AG04449 (cell line): Measurements from ENCODE around the gene CRYBG2.

Source experiments
- CTCF ChIA-PET: fragments of 350-600 bp; formaldehyde crosslinking; extraction: SDS; loops from one replicate; lab custom pipeline; 2021; ENCODE audit warnings: antibody characterized with exemption; lab: Yijun Ruan, JAX
- POLR2A ChIA-PET: fragments of 400-600, 350-600 bp; formaldehyde crosslinking; extraction: SDS; loops from one replicate; lab custom pipeline; 2020; ENCODE audit warnings: antibody characterized with exemption, inconsistent platforms; lab: Yijun Ruan, JAX
- DNase-seq: peaks from one replicate; pipeline ENCODE4 v3.0.0-alpha.2; 2010; ENCODE audit warnings: low read depth, low spot score
- H3K4me3 ChIP-seq: 2 replicates; pipeline ENCODE4 v1.5.1; 2011; ENCODE audit warnings: low read depth, mild to moderate bottlenecking, control low read depth, low read length
- CTCF ChIP-seq: IDR thresholded peaks from one replicate; pipeline ENCODE4 v1.5.1; 2011; ENCODE audit warnings: mild to moderate bottlenecking, moderate library complexity, low read length, control low read depth, inconsistent platforms; ENCODE audit not compliant: insufficient read depth; ENCODE audit errors: missing control alignments

Gene CRYBG2

DNA sequence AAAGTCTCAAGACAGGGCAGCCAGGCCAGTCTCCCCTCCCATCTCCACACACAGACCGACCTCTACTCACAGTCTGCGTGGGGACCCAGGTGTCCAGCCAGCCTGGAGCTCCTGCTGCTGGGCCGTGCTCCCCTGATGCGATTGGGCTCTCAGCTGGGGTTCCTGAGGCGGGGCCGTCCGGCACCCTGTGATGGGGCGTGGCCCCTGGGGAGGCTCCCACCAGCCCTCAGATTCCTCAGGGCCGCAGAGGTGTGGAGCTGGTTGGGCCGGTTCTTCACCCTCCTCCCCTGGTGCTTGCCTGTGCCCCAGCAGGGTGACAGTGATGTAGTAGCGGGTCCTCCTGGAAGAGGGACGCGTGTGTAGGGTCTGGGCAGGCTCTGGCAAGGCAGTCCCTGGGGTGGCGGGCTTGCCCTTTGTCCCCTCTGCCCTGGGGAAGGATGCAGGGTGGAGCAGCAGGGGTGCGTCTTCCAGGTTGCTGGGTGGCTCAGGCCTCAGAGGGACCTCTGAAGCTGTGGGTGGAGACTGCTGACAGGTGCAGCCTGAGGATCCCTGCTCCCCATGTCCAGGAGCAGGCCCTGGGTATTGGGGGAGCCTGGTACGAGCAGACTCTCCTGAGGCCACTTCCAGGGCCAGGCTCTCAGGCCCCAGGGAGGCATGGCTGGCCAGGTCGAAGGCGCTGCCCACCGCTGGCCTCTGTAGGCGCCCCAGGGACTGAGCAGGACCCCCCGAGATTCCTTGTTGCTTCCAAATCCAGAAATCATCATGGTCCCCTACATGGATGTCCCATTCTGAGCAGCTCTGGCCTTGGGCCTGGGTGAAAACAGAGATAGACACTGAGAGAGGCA is at the start of gene CRYBG2:
Gene CRYBG2 (minus strand): TSS at position 155 of the 845 bp plus-strand sequence. CDS start 7,473 bp downstream, outside the sequence.
- POLR2A ChIA-PET = no interaction called here
- no peak within 1 kb of the TSS for H3K4me3 ChIP-seq
- TF ChIP-seq CTCF = no peak
- no peak for DNase-seq
- CTCF ChIA-PET = interaction anchor here (0.6 to 4.9 kb wide), 3 partner anchors 11 to 63 kb away, joined by 3 to 77 read pairs (median 4); no protein-coding TSS in a partner anchor

GRCh38 chr1:26403656-26404055 is 49.7 kb upstream of the CRYBG2 start:
- no peak overlapping the region for H3K4me3 ChIP-seq
- CTCF ChIA-PET = interaction anchor here (1.0 to 5.9 kb wide), 2 partner anchors 13 kb away, joined by 3 to 90 read pairs; no protein-coding TSS in a partner anchor
- POLR2A ChIA-PET = no interaction called here
- no peak for TF ChIP-seq CTCF
- DNase-seq = no peak

GRCh38 chr1:26401891-26402290 is 48.0 kb upstream of the CRYBG2 start:
- ChIA-PET POLR2A (interaction anchor here (0.7 kb wide), 1 partner anchor 232 kb away, joined by 4 read pairs; the partner anchor contains the start of gene ZNF593), CTCF (interaction anchor here (0.6 to 6.5 kb wide), 2 partner anchors 14 to 38 kb away, joined by 3 to 41 read pairs; no protein-coding TSS in a partner anchor)

GRCh38 chr1:26399034-26399433 is 45.1 kb upstream of the CRYBG2 start:
- no peak overlapping the region for H3K4me3 ChIP-seq
- POLR2A ChIA-PET = interaction anchor here (0.8 kb wide), 1 partner anchor 9 kb away, joined by 4 read pairs; no protein-coding TSS in a partner anchor
- CTCF ChIA-PET = interaction anchor here (6.5 kb wide), 1 partner anchor 17 kb away, joined by 41 read pairs; no protein-coding TSS in a partner anchor
- TF ChIP-seq CTCF = no peak
- DNase-seq = no peak

More at GRCh38 chr1:26401891-26402290, 48.0 kb upstream of the CRYBG2 start:
- no peak for TF ChIP-seq CTCF
- DNase-seq = no peak
- H3K4me3 ChIP-seq = no peak overlapping the region

DNA sequence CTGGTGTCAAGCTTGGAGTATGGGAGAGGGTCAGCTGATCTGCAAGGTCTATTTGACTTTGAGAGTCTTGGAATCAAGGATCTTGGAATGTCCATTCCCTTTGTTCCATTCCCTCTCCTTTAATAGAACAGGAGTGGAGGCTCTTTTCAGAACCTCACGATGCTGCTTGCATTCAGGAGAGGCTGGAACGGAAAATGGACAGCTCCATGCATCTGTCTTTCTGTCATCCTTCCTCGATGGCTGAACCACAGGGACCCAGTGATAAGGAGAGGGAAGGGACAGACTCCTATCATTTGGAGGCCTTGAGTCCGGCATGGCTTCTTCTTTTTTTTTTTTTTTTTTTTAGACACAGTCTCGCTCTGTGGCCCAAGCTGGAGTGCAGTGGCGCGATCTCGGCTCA is 41.8 kb upstream of the CRYBG2 start:
- no peak overlapping the region for H3K4me3 ChIP-seq
- ChIA-PET CTCF (interaction anchor here (0.8 to 4.1 kb wide), 11 partner anchors 9 to 251 kb away, joined by 3 to 20 read pairs (median 4); partner anchors contain the start of gene LIN28A), POLR2A (no interaction called here)
- no peak for DNase-seq
- no peak for TF ChIP-seq CTCF

GRCh38 chr1:26391450-26391849 is 37.5 kb upstream of the CRYBG2 start:
- POLR2A ChIA-PET = no interaction called here
- TF ChIP-seq CTCF = peak; percentile 76
- H3K4me3 ChIP-seq = no peak overlapping the region
- CTCF ChIA-PET = interaction anchor here (0.7 to 4.5 kb wide), 23 partner anchors 9 to 290 kb away, joined by 3 to 32 read pairs (median 5); partner anchors contain the start of genes C1orf232, CEP85, SH3BGRL3 and ZNF593
- no peak for DNase-seq
